GM21390 (cell line): ENCODE measurements around the gene HDAC8.

ENCODE experiments used
- ATAC-seq: cut with Tn5 transposase; IDR thresholded peaks from one replicate; pipeline ENCODE4 v1.9.1; 2021; ENCODE audit not compliant: unreplicated experiment

Gene HDAC8

GRCh38 chrX:72297953-72298730, 274.5 kb downstream of the HDAC8 start:
- peak; percentile 49 for ATAC-seq

GRCh38 chrX:72296991-72297390, 275.7 kb downstream of the HDAC8 start:
- no peak for ATAC-seq

DNA sequence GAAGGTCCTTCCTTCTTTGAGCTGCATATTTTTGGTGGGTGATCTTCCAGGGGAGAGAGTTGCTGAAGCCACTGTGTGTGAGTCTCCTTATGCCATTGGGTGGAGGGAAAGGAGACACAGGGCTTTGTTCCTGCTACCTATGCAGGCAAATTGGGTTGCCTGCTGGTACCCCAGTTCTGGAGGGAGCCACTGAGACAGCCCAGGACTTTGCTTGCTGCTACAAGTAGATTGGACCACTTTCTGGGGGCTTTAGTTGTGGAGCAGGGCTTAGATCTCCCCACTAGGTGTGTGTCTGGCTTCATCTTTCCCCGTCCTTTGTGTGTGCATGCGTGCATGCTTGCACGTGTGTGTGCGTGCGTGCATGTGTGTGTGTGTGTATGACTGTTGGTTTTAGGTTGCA, 276.9 kb downstream of the HDAC8 start:
- no peak for ATAC-seq

GRCh38 chrX:72294497-72294896, 278.1 kb downstream of the HDAC8 start:
- no peak for ATAC-seq

- ATAC-seq = no peak
Observed at GRCh38 chrX:72282302-72282701, 290.3 kb downstream of the HDAC8 start.

DNA sequence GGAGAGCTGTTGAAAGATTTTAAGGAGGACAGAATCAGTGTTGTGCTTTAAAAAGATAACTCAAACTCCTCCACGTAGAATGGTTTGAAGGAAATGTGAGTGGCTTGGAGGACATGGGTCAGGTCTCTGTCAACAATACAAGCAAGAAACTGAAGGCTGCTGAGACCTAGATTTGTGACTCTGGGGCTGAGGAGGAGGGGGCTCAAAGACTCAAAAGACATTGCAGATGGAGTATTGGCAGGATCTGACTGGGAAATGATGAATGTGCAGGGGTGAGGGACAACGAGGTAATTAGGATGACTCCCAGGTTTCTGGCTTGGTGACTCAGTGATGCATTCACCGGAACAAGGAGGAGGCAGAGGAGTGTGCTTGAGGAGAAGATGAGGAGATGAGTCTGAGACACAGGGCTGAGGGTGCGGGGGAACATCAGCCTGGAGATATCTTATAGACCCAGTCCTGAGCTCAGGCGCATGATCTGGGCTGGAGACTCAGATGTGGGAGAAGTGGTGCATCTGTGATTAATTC, 292.3 kb downstream of the HDAC8 start:
- no peak for ATAC-seq
